22Rv1 (cell line): ENCODE measurements around the gene FRMD1.

Experiments used
- H3K27ac ChIP-seq: fragments of 450-650 bp; 2 replicates; pipeline ENCODE4 v1.5.1; 2017
- ZFX ChIP-seq: fragments of 450-650 bp; IDR thresholded peaks from 2 replicates; pipeline ENCODE4 v1.6.1; 2017; ENCODE audit warnings: antibody characterized with exemption, borderline replicate concordance
- TF ChIP-seq, protein P1 (sequence below): fragments of 450-650 bp; IDR thresholded peaks from 2 replicates; pipeline ENCODE4 v1.5.1; 2017; ENCODE audit warnings: mild to moderate bottlenecking

FRMD1 gene

DNA sequence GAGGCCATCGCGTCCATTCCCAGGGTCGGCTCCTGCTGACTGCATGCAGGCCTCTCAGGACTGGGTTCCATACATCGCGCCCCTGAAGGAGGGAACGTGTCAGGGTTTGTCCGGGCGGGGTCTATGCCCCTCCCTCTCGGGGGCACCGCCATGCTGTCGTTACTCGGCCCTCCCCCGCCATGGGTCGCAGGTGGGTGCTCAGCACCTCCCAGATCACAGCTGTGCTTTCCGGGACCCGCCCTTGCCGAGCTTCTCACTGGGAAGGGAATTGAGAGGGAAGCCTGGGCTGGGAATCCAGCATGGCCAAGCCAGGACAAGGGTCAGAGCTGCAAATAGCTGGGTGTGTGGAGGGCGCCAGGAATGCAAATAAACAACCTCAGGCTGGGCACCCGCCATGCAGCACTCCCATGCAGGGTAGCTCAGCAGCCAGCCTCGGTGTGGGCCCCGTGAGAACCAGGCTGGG, at the start of gene FRMD1:
FRMD1 (minus strand) TSS at position 270 of the 463 bp plus-strand sequence; CDS start at position 152, 118 bp downstream.
- no peak within 1 kb of the TSS for H3K27ac ChIP-seq
- TF ChIP-seq ZFX, result no peak
- TF ChIP-seq, protein P1, sequence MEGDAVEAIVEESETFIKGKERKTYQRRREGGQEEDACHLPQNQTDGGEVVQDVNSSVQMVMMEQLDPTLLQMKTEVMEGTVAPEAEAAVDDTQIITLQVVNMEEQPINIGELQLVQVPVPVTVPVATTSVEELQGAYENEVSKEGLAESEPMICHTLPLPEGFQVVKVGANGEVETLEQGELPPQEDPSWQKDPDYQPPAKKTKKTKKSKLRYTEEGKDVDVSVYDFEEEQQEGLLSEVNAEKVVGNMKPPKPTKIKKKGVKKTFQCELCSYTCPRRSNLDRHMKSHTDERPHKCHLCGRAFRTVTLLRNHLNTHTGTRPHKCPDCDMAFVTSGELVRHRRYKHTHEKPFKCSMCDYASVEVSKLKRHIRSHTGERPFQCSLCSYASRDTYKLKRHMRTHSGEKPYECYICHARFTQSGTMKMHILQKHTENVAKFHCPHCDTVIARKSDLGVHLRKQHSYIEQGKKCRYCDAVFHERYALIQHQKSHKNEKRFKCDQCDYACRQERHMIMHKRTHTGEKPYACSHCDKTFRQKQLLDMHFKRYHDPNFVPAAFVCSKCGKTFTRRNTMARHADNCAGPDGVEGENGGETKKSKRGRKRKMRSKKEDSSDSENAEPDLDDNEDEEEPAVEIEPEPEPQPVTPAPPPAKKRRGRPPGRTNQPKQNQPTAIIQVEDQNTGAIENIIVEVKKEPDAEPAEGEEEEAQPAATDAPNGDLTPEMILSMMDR, result no peak

DNA sequence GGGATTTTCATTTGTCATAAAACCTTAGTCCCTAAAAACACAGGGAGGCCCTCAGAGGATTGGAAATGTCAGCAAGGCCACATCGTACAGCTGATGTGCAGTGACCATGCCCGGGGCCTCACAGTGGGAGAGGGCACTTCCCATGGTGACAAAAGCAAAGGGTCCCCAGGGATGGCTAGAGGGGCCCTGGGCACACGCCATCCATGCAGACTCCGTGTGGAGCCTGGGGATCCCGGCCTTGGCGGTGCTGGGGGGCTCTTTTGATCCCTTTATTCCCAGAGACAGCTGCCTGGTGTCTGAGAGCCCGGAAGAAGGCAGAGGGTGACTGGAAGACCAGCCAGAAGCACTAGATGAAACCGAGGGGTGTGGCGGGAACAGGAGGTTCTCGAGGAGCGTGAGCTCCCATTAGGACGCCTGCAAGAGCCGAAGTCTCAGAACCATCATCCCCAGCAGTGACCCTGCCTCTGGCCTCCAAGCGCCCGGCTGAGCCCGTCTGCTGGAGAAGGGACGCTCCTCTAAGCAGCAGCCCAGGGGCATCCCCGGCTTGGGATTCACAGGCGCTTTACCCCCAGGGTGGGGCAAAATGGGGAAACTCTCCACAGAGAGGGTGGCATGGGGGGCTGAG, 49.1 kb upstream of the FRMD1 start:
- no peak for TF ChIP-seq ZFX
- TF ChIP-seq, protein P1, result no peak

DNA sequence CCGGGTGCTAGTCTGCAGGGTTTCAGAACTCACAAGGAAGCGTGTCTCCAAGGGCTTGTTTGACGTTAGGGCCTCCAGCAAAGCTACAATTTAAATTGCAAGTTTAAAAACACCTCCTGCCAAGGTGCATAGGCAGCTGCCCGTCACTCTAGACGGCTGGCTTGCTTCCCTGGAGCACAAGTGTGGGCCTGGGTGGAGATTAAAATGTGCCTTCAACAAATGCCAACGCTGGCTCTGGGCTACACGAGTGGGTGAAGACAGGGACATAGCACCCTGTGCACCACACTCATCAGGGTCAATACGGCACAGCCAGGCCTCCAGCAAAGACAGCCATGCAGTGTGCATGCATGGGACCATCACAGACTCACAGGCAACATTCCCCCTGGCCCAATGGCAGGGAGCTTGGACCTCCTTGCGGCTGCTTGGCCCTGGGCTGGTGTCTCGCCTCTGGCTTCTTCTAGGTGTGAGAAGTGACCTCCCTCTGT, 48.4 kb upstream of the FRMD1 start:
- H3K27ac ChIP-seq, result no peak overlapping the region
- TF ChIP-seq, protein P1, result no peak
- no peak for TF ChIP-seq ZFX

More for the DNA sequence above, 49.1 kb upstream of the FRMD1 start:
- H3K27ac ChIP-seq, result no peak overlapping the region

DNA sequence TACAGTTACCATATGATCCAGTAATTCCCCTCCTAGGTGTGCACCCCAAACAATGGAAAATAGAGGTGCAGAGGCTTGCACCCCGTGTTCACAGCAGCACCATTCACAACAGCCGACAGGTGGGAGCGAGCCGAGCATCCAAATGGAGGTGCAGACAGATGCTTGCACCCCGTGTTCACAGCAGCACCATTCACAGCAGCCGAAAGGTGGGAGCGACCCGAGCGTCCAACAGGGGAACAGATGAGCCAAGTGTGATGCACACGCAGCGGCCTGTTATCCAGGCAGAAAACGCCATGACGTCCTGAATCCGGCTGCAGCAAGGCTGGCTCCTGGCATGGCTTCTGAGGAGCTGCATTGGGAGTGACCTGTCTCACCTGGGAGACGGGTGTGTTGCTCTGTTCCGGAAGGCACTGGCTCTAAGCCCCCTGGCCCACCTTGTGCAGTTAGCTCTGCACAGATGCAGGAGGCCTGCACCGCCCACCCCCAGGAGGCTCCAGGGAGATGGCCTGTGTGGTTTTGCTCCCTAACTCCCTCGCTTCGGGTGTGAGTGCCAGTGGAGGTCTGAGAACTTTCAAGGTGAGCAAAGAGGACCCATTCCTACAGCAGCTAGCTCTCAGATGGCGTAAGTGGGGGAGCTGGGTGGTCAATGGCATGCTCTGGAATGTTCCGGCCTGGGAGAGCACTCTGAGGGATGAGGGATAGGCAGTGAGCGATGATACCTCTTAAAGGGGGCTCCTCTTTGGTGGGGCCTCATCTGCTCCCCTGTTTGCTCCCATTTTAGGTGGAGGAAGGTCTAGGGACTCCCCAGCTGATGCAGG, 47.8 kb upstream of the FRMD1 start:
- H3K27ac ChIP-seq, result no peak overlapping the region
- TF ChIP-seq, protein P1, result no peak
- TF ChIP-seq ZFX, result no peak

DNA sequence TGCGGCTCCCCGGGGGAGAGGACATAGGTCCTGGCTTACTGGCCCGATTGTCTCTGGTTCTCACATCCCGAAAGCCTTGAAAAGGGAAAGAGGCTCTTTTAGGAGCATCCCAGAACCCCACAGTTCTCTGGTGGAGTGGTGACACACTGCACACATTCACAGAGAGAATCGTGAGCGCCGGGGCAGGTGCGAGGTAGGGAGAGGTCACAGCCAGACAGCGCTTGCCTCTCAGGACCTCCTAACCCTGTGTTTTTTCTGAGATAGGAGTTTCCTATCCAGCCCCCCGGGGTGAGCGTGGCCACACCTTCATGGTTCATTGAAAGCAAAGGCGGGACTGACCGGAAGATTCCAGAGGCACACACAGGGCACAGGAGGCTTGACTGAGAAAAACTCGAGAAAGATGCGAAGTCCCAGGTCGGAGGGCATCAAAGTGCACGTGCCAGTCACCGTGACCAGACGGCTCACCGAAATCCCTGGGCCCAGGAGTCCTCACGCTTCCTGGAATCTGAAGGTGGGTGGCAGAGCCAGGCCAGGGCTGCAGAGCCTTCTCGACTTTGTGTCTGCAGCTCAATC, 46.5 kb upstream of the FRMD1 start:
- TF ChIP-seq, protein P1, result no peak
- no peak for TF ChIP-seq ZFX
- H3K27ac ChIP-seq, result no peak overlapping the region

DNA sequence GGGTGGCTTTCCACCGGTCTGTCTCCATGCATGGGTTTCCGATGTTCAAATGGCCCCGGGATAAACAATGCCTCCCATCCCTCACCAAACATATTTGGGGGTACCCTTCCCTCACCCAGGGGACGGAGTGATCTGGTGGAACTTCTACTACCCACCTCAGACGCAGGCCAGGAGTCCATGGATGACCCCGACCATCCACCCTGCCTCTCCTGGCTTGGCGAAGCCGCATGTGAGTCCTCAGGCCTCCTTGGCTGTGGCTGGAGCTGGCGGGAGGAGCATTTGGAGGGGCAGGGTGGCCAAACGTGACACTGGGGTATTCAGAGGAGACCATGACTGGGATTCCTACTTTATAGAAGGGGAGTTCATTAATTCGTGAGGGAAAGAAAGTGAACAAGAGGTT, 45.9 kb upstream of the FRMD1 start:
- TF ChIP-seq, protein P1, result no peak
- no peak for TF ChIP-seq ZFX
- H3K27ac ChIP-seq, result no peak overlapping the region
